Upper lobe of left lung (tissue), 6 donors: ENCODE results near the gene HNMT. TPM values are rescaled to one million over a fixed set of nuclear protein-coding genes. Genes with fewer than 3 reads are reported as not detected.
"Not testable (repeated sequence)": the region's sequence is repeated elsewhere in the genome, so short reads cannot be mapped to it uniquely, and the experiment has no call there.

Experiments
- ATAC-seq, 2 donors: fragments of 200-7000 bp; cut with Tn5 transposase; one replicate each; pipeline ENCODE4 v1.9.1; 2022; ENCODE audit warnings: mild to moderate bottlenecking in 2 of 2, moderate library complexity in 2 of 2; ENCODE audit not compliant: low FRiP score in 2 of 2
- DNase-seq, 2 donors: peaks; one replicate each; pipeline ENCODE4 v3.0.0-alpha.2; 2019 to 2020
- H3K27ac ChIP-seq, 4 donors: fragments of 200-600 bp; sonication (generic); one replicate each; pipeline ENCODE4 v1.5.1; 2016 to 2019
- H3K27me3 ChIP-seq, 4 donors: fragments of 200-600 bp; sonication (generic); one replicate each; pipeline ENCODE4 v1.5.1; 2017 to 2019
- H3K36me3 ChIP-seq, 4 donors: fragments of 200-600 bp; sonication (generic); one replicate each; pipeline ENCODE4 v1.5.1; 2016 to 2019
- H3K4me1 ChIP-seq, 4 donors: fragments of 200-600 bp; sonication (generic); one replicate each; pipeline ENCODE4 v1.5.1; 2018 to 2019
- H3K4me3 ChIP-seq, 4 donors: fragments of 200-600 bp; sonication (generic); one replicate each; pipeline ENCODE4 v1.5.1; 2017 to 2019; ENCODE audit warnings: mild to moderate bottlenecking in 2 of 4, moderate library complexity in 1 of 4
- H3K9me3 ChIP-seq, 4 donors: fragments of 200-600 bp; sonication (generic); one replicate each; pipeline ENCODE4 v1.5.1; 2018 to 2019
- EP300 ChIP-seq, 4 donors: sonication (generic); formaldehyde crosslinking; IDR thresholded peaks; one replicate each; pipeline ENCODE4 v1.5.1; 2017; ENCODE audit warnings: antibody characterized with exemption in 4 of 4, control low read depth in 2 of 4
- POLR2A ChIP-seq, 4 donors: fragments of 450-650 bp; IDR thresholded peaks; one replicate each; pipeline ENCODE4 v1.5.1; 2016 to 2017; ENCODE audit warnings: antibody characterized with exemption in 4 of 4, mild to moderate bottlenecking in 2 of 4
- POLR2AphosphoS5 ChIP-seq, 2 donors: sonication (generic); formaldehyde crosslinking; IDR thresholded peaks; one replicate each; pipeline ENCODE4 v1.5.1; 2017; ENCODE audit warnings: antibody characterized with exemption in 2 of 2
- WGBS, 2 donors: methylation state at CpG; one replicate each; pipeline ENCODE4 v1.1.5; 2017 to 2018; 5-methylcytosine and 5-hydroxymethylcytosine counted together
- total RNA-seq, 6 donors: library from RNA; depleted of rRNA in 4 of 6; stranded (reverse); fragments of >200 nt in 4 of 6; gene quantifications; one replicate each; pipeline versions ENCODE4 v1.1.0 to v1.2.1, GENCODE V29; 2016 to 2021
- TF ChIP-seq, protein P1 (sequence below), 6 experiments: fragments of 450-650 bp in 4 of 6; fragments of 200-600 bp in 2 of 6; sonication (generic) in 2 of 6; IDR thresholded peaks; one replicate each; pipeline ENCODE4 v1.5.1; 2016 to 2019; ENCODE audit warnings: antibody characterized with exemption in 6 of 6
- donor health status: DM: no; HTN: no; CAD: no; lungs with moderate emphysema.
- donor health status: DM: no; HTN: yes; CAD: no; lungs with severe emphysema.

The HNMT gene
- total RNA-seq, 6 donors from 2014 or later = 36.1 to 81.7 (median 67.5) TPM

DNA sequence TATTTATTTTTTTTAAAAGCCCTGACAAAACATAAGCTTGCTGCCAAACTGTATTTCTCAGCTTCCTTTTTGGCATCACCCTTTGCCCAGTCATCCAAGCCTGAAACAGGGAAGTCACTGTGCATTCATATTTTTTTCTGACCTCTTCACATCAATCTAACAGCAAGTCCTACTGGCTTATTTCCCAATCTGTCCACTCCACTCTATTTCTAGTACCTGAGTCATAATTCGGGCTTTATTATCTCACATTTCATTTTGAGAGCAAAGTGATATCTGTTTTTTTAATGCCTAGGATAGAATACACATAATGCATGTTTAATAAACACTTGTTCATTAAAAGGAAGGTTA lies 5.1 kb downstream of the HNMT start:
- ATAC-seq = peak; percentile 82 to 83
- DNase-seq = peak in 1 of 2 donors; percentile 45
- no peaks in the 10 kb centered on the region for H3K27me3 ChIP-seq
- TF ChIP-seq POLR2AphosphoS5 (IDR thresholded peaks at IDR 0.05) = peak in 1 of 2 donors; percentile 47
- no peak for TF ChIP-seq POLR2A (IDR thresholded peaks at IDR 0.05)
- TF ChIP-seq EP300 (IDR thresholded peaks at IDR 0.05) = peak in 1 of 4 donors; percentile 80
- TF ChIP-seq, protein P1, sequence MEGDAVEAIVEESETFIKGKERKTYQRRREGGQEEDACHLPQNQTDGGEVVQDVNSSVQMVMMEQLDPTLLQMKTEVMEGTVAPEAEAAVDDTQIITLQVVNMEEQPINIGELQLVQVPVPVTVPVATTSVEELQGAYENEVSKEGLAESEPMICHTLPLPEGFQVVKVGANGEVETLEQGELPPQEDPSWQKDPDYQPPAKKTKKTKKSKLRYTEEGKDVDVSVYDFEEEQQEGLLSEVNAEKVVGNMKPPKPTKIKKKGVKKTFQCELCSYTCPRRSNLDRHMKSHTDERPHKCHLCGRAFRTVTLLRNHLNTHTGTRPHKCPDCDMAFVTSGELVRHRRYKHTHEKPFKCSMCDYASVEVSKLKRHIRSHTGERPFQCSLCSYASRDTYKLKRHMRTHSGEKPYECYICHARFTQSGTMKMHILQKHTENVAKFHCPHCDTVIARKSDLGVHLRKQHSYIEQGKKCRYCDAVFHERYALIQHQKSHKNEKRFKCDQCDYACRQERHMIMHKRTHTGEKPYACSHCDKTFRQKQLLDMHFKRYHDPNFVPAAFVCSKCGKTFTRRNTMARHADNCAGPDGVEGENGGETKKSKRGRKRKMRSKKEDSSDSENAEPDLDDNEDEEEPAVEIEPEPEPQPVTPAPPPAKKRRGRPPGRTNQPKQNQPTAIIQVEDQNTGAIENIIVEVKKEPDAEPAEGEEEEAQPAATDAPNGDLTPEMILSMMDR (IDR thresholded peaks at IDR 0.05) = no peak
- no peak overlapping the region for H3K4me3 ChIP-seq
- WGBS, 2 donors = 4 to 9% methylated on average over 1 of the region's 1 CpG
- peak overlapping the region; percentile 13 to 72 (median 60) for H3K27ac ChIP-seq
- peaks cover 0 to 10% (median 2%) of the 10 kb centered on the region in 4 donors for H3K36me3 ChIP-seq
- H3K4me1 ChIP-seq = peaks cover 3 to 22% (median 11%) of the 10 kb centered on the region in 4 donors
- H3K9me3 ChIP-seq = no peaks in the 10 kb centered on the region

DNA sequence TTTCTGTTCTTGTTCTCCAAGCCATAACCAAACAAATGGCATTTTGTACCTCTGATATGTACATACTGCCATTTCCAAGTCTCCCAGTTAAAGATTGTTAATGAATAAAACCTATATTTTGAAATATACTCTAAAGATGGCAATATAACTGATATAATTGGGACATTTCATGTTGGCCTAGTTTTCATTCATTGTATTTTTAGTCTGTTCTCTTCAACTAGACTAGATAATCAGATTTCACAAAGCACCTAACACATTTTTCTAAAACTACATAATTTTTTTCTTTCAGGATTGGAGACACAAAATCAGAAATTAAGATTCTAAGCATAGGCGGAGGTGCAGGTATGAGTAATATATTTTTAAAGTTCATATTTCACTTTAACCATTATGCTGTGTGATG lies 5.6 kb downstream of the HNMT start:
- Histone ChIP-seq H3K4me1 (peaks cover 3 to 22% (median 12%) of the 10 kb centered on the region in 4 donors), H3K36me3 (peaks cover 0 to 10% (median 2%) of the 10 kb centered on the region in 4 donors), H3K27me3 (no peaks in the 10 kb centered on the region), H3K27ac (peak overlapping the region; percentile 10 to 65 (median 30)), H3K4me3 (no peak overlapping the region), H3K9me3 (no peaks in the 10 kb centered on the region)
- 91 to 96% methylated on average over 1 of the region's 1 CpG for WGBS, 2 donors
- no peak for DNase-seq
- no peak for ATAC-seq
- TF ChIP-seq POLR2A (IDR thresholded peaks at IDR 0.05) = no peak
- TF ChIP-seq POLR2AphosphoS5 (IDR thresholded peaks at IDR 0.05) = no peak
- TF ChIP-seq, protein P1 (IDR thresholded peaks at IDR 0.05) = no peak
- TF ChIP-seq EP300 (IDR thresholded peaks at IDR 0.05) = no peak

DNA sequence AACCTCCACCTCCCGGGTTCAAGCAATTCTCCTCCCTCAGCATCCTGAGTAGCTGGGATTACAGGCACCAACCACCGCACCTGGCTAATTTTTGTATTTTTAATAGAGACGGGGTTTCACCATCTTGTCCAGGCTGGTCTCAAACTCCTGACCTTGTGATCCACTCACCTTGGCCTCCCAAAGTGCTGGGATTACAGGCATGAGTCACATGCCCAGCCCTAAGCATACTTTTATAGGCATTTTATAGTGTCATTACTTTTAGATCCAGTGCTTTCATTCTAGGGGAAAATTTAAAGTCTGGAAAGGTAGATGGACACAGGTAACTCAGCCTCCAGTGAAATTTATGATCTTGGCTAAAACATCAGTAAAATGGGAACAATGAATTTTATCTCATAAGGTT lies 7.0 kb downstream of the HNMT start:
- Histone ChIP-seq H3K4me1 (peaks cover 3 to 23% (median 14%) of the 10 kb centered on the region in 4 donors), H3K36me3 (peaks cover 0 to 10% (median 2%) of the 10 kb centered on the region in 4 donors)
- DNase-seq, H3K9me3 ChIP-seq, H3K27ac ChIP-seq, ATAC-seq, H3K27me3 ChIP-seq, H3K4me3 ChIP-seq: not testable (repeated sequence)
- 84 to 93% methylated on average over 3 of the region's 3 CpGs for WGBS, 2 donors

DNA sequence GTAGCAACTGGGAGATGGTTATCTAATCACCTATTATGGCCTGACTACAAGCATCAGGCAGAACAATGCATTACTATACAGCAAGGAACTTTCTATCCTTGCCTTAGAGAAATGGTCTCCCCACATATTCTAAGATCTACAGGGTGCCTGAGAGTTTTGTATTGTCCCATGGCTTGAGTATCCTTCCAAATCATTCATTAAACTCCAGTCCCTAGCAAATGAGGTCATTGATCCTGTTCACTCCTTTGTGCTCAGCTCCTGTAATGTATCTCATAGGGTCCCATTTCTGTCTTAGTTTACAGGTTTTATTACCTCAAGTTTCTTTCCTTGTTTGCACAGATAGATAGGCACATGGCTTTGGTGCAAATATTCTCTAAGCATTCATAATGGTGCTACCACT lies 9.0 kb downstream of the HNMT start:
- DNase-seq (no peak), ATAC-seq (no peak)
- H3K27ac ChIP-seq = no peak overlapping the region
- H3K4me1 ChIP-seq = peaks cover 3 to 17% (median 11%) of the 10 kb centered on the region in 4 donors
- H3K4me3 ChIP-seq = no peak overlapping the region
- peaks cover 0 to 10% (median 2%) of the 10 kb centered on the region in 4 donors for H3K36me3 ChIP-seq
- no peaks in the 10 kb centered on the region for H3K9me3 ChIP-seq
- no peaks in the 10 kb centered on the region for H3K27me3 ChIP-seq
- no peak for TF ChIP-seq EP300 (IDR thresholded peaks at IDR 0.05)
- TF ChIP-seq, protein P1 (IDR thresholded peaks at IDR 0.05) = no peak
- TF ChIP-seq POLR2A (IDR thresholded peaks at IDR 0.05) = no peak
- no peak for TF ChIP-seq POLR2AphosphoS5 (IDR thresholded peaks at IDR 0.05)

DNA sequence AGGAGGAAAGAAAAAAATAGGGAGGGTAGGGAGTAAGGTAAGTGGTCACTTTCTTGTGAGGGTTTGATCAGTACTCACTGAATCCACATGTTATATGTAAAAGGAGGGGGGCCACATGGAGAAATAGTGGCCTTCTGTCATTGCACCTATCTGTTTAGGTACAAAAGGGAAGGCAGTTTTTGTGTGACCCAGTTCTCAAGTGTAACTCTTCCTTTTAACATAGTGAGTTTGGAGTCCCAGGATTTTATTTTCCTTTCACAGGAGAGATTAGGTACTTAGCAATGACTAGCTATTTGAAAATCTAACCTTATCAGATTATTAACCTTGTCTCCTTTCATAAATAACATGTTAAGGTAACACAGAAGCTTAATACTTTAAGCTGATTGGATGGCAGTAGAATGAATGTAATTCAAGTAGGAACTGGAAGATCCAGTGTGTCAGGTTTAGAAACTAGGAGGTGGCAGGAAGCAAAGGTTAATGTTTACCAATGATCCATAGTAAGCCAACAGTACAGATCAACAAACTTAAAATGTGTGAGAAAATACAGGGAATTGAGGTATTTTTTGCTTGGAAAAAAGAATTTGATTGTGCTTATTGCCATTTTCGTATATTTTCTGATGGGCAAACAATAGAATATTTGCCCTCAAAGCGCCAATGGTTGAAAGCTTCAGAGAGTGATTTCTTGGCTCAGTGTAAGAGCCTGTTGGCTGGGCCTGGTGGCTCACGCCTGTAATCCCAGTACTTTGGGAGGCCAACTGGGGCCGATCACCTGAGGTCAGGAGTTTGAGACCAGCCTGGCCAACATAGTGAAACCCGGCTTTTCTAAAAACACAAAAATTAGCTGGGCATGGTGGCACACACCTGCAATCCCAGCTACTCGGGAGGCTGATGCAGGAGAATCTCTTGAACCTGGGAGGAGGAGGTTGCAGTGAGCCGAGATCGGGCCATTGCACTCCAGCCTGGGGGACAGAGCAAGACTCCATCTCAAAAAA lies 11.3 kb downstream of the HNMT start:
- 69 to 76% methylated on average over 8 of the region's 8 CpGs for WGBS, 2 donors
- peak in 1 of 4 donors; percentile 13 for TF ChIP-seq EP300 (IDR thresholded peaks at IDR 0.05)
- TF ChIP-seq, protein P1 (IDR thresholded peaks at IDR 0.05) = no peak
- TF ChIP-seq POLR2AphosphoS5 (IDR thresholded peaks at IDR 0.05) = no peak
- DNase-seq (no peak), ATAC-seq (peak in 1 of 2 donors; percentile 57)
- no peak overlapping the region for H3K4me3 ChIP-seq
- H3K27me3 ChIP-seq = no peaks in the 10 kb centered on the region
- H3K4me1 ChIP-seq = peaks cover 0 to 12% (median 3%) of the 10 kb centered on the region in 4 donors
- peak overlapping the region in 3 of 4 donors; percentile 34 to 71 (median 55) for H3K27ac ChIP-seq
- H3K9me3 ChIP-seq = no peaks in the 10 kb centered on the region
- H3K36me3 ChIP-seq = peaks cover 0 to 10% (median 2%) of the 10 kb centered on the region in 4 donors
